ENCODE results near the gene CALML5.

CALML5 gene

GRCh38 chr10:5532618-5533097 is 33.3 kb upstream of the CALML5 start:
- DNase-seq, result no peak

- no peak for DNase-seq
Observed at GRCh38 chr10:5532307-5532605, 32.9 kb upstream of the CALML5 start.

GRCh38 chr10:5531558-5532306 is 32.4 kb upstream of the CALML5 start:
- no peak for DNase-seq

GRCh38 chr10:5530846-5531557 is 31.6 kb upstream of the CALML5 start:
- DNase-seq, result no peak

GRCh38 chr10:5530412-5530806 is 31.0 kb upstream of the CALML5 start:
- DNase-seq, result no peak

GRCh38 chr10:5529702-5530411 is 30.5 kb upstream of the CALML5 start:
- no peak for DNase-seq

- DNase-seq, result no peak
Observed at GRCh38 chr10:5528989-5529701, 29.8 kb upstream of the CALML5 start.

GRCh38 chr10:5527332-5528200 is 28.2 kb upstream of the CALML5 start:
- no peak for DNase-seq

- DNase-seq, result no peak
Observed at GRCh38 chr10:5526691-5527331, 27.4 kb upstream of the CALML5 start.

- DNase-seq, result no peak
Observed at GRCh38 chr10:5525561-5526341, 26.4 kb upstream of the CALML5 start.

GRCh38 chr10:5524641-5525560 is 25.5 kb upstream of the CALML5 start, which contains the start of gene CALML3:
Gene CALML3, plus strand, starts transcription at chr10:5524961. Its CDS starts 125 bp downstream, at chr10:5525086.
- DNase-seq, result no peak

GRCh38 chr10:5523796-5524574 is 24.6 kb upstream of the CALML5 start:
- no peak for DNase-seq

- DNase-seq, result no peak
Observed at GRCh38 chr10:5522913-5523560, 23.7 kb upstream of the CALML5 start.

- DNase-seq, result no peak
Observed at GRCh38 chr10:5519054-5519453, 19.7 kb upstream of the CALML5 start.

GRCh38 chr10:5518143-5518542 is 18.8 kb upstream of the CALML5 start:
- no peak for DNase-seq

- DNase-seq, result no peak
Observed at GRCh38 chr10:5517546-5517945, 18.2 kb upstream of the CALML5 start.

GRCh38 chr10:5515948-5516761 is 16.8 kb upstream of the CALML5 start:
- DNase-seq, result no peak

All from NCI-H1436 (cell line).